Subcutaneous abdominal adipose tissue (tissue), 5 donors: ENCODE measurements around the gene POC1B.

Source experiments
- H3K27ac ChIP-seq: one replicate; pipeline ENCODE4 v1.7.0; 2013; ENCODE audit warnings: low read depth, mild to moderate bottlenecking, inconsistent platforms, low read length, moderate library complexity
- H3K27me3 ChIP-seq, 5 donors: one replicate each; pipeline ENCODE4 v1.7.0; 2013; ENCODE audit warnings: low read length in 5 of 5, inconsistent platforms in 1 of 5; ENCODE audit not compliant: control insufficient read depth in 5 of 5, insufficient read depth in 4 of 5
- H3K36me3 ChIP-seq, 5 donors: one replicate each; pipeline ENCODE4 v1.7.0; 2013; ENCODE audit warnings: low read length in 5 of 5; ENCODE audit not compliant: control insufficient read depth in 5 of 5, insufficient read depth in 5 of 5
- H3K4me1 ChIP-seq, 5 donors: one replicate each; pipeline ENCODE4 v1.7.0; 2013; ENCODE audit warnings: low read length in 5 of 5, mild to moderate bottlenecking in 3 of 5, moderate library complexity in 1 of 5; ENCODE audit not compliant: control insufficient read depth in 5 of 5, insufficient read depth in 5 of 5
- H3K4me3 ChIP-seq, 5 donors: one replicate each; pipeline ENCODE4 v1.7.0; 2013; ENCODE audit warnings: low read length in 5 of 5, low read depth in 1 of 5
- H3K9ac ChIP-seq, 5 donors: one replicate each; pipeline ENCODE4 v1.7.0; 2013; ENCODE audit warnings: low read length in 5 of 5, mild to moderate bottlenecking in 4 of 5, moderate library complexity in 3 of 5
- H3K9me3 ChIP-seq, 5 donors: one replicate each; pipeline ENCODE4 v1.7.0; 2013; ENCODE audit warnings: low read length in 5 of 5; ENCODE audit not compliant: control insufficient read depth in 5 of 5
- donor health status: healthy.
- donor health status: healthy.
- donor health status: healthy.
- donor health status: healthy.
- donor health status: healthy.

The POC1B gene

GRCh38 chr12:89453121-89453978, 72.5 kb downstream of the POC1B start:
- peak overlapping the region in 4 of 5 donors; percentile 3 to 74 (median 56) for H3K9ac ChIP-seq
- no peaks in the 10 kb centered on the region for H3K36me3 ChIP-seq
- no peaks in the 10 kb centered on the region for H3K27me3 ChIP-seq
- peaks cover 5 to 32% (median 30%) of the 10 kb centered on the region in 5 donors for H3K4me1 ChIP-seq
- H3K4me3 ChIP-seq, result peak overlapping the region in 3 of 5 donors; percentile 34 to 48 (median 38)
- H3K9me3 ChIP-seq, result no peaks in the 10 kb centered on the region
- peak overlapping the region; percentile 80 for H3K27ac ChIP-seq

- Histone ChIP-seq H3K4me1 (peaks cover 5 to 32% (median 30%) of the 10 kb centered on the region in 5 donors), H3K27me3 (no peaks in the 10 kb centered on the region), H3K9me3 (no peaks in the 10 kb centered on the region), H3K4me3 (peak overlapping the region; percentile 11 to 45 (median 32)), H3K9ac (peak overlapping the region in 4 of 5 donors; percentile 9 to 53 (median 32)), H3K27ac (peak overlapping the region; percentile 80), H3K36me3 (no peaks in the 10 kb centered on the region)
Observed at GRCh38 chr12:89451841-89452251, 74.0 kb downstream of the POC1B start.

GRCh38 chr12:89450907-89451306, 74.9 kb downstream of the POC1B start:
- Histone ChIP-seq H3K36me3 (no peaks in the 10 kb centered on the region), H3K27me3 (no peaks in the 10 kb centered on the region), H3K4me1 (peaks cover 5 to 32% (median 30%) of the 10 kb centered on the region in 5 donors), H3K4me3 (no peak overlapping the region), H3K9ac (no peak overlapping the region), H3K9me3 (no peaks in the 10 kb centered on the region), H3K27ac (no peak overlapping the region)

DNA sequence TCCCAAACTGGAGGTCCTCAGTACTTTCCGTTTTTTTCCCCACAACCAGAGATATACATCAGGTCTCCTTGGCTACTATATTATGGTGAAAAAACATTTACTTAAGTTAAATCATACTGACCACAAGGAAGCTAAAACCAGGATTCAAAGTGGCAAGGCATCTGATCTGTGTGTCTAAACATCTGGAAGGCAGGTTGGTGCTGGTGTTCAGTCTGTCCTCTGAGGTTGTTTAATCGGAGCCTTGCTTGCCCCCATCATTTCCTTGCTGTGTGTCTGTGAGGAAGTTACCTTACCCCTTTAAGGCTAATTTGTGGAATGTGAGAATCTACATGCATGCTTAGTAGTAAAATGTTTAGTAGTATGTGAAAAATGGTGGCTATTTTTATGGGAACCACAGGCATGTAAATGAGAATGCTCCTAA, 76.9 kb downstream of the POC1B start:
- H3K4me1 ChIP-seq, result peaks cover 5 to 26% (median 23%) of the 10 kb centered on the region in 5 donors
- no peak overlapping the region for H3K9ac ChIP-seq
- H3K27ac ChIP-seq, result no peak overlapping the region
- H3K9me3 ChIP-seq, result no peaks in the 10 kb centered on the region
- H3K27me3 ChIP-seq, result no peaks in the 10 kb centered on the region
- no peak overlapping the region for H3K4me3 ChIP-seq
- no peaks in the 10 kb centered on the region for H3K36me3 ChIP-seq

- H3K27ac ChIP-seq, result no peak overlapping the region
Observed at GRCh38 chr12:89448526-89448925, 77.3 kb downstream of the POC1B start.

GRCh38 chr12:89439941-89440340, 85.9 kb downstream of the POC1B start:
- H3K9me3 ChIP-seq, result no peaks in the 10 kb centered on the region
- no peaks in the 10 kb centered on the region for H3K36me3 ChIP-seq
- H3K27ac ChIP-seq, result no peak overlapping the region
- no peaks in the 10 kb centered on the region for H3K4me1 ChIP-seq
- no peaks in the 10 kb centered on the region for H3K27me3 ChIP-seq
- H3K4me3 ChIP-seq, result no peak overlapping the region
- no peak overlapping the region for H3K9ac ChIP-seq

More at GRCh38 chr12:89448526-89448925, 77.3 kb downstream of the POC1B start:
- no peak overlapping the region for H3K9ac ChIP-seq
- H3K9me3 ChIP-seq, result no peaks in the 10 kb centered on the region
- H3K4me1 ChIP-seq, result peaks cover 5 to 23% (median 20%) of the 10 kb centered on the region in 5 donors
- no peaks in the 10 kb centered on the region for H3K27me3 ChIP-seq
- H3K36me3 ChIP-seq, result no peaks in the 10 kb centered on the region
- no peak overlapping the region for H3K4me3 ChIP-seq

- Histone ChIP-seq H3K27ac (no peak overlapping the region), H3K4me3 (no peak overlapping the region), H3K36me3 (no peaks in the 10 kb centered on the region), H3K4me1 (no peaks in the 10 kb centered on the region), H3K9ac (no peak overlapping the region), H3K27me3 (no peaks in the 10 kb centered on the region), H3K9me3 (no peaks in the 10 kb centered on the region)
Observed at GRCh38 chr12:89437231-89437630, 88.6 kb downstream of the POC1B start.

DNA sequence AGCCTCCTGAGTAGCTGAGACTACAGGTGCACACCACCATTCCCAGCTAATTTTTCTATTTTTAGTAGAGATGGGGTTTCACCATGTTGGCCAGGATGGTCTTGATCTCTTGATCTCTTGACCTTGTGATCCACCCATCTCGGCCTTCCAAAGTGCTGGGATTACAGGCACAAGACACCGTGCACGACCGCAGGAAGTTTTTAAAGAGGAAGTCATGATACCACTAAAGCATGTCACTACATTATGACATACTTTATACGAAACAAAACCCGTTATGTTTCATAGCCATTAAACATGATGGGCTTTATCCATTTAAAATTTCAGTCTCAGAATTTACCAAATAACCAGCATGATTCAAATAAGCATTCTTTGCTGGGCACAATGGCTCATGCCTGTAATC, 89.8 kb downstream of the POC1B start:
- Histone ChIP-seq H3K36me3 (no peaks in the 10 kb centered on the region), H3K9ac (no peak overlapping the region), H3K9me3 (no peaks in the 10 kb centered on the region), H3K4me1 (no peaks in the 10 kb centered on the region), H3K27me3 (no peaks in the 10 kb centered on the region), H3K4me3 (no peak overlapping the region), H3K27ac (no peak overlapping the region)

DNA sequence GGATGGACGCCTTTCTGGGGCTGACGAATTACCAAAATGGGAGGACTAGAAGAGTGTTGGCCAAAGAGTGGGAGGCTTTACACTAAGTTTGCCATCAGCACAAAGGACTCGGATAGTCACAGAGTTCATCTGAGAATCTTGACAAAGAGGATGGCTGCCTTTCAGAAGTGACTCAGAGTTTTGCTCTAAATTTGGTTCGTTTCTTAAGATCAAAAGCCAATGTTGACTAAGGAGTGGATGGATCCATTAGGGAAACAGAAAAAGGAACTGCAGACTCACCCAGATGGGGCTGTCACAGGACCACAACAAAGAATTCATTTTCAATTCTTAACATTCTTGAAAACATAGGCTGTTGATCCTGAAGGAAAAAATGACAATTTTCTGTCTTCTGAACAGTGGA, 92.2 kb downstream of the POC1B start:
- Histone ChIP-seq H3K36me3 (no peaks in the 10 kb centered on the region), H3K27ac (no peak overlapping the region), H3K4me3 (no peak overlapping the region), H3K9me3 (no peaks in the 10 kb centered on the region), H3K9ac (no peak overlapping the region), H3K27me3 (no peaks in the 10 kb centered on the region), H3K4me1 (no peaks in the 10 kb centered on the region)

- Histone ChIP-seq H3K4me3 (no peak overlapping the region), H3K27ac (no peak overlapping the region), H3K4me1 (peaks cover 0 to 5% (median 0%) of the 10 kb centered on the region in 5 donors), H3K36me3 (no peaks in the 10 kb centered on the region), H3K9me3 (no peaks in the 10 kb centered on the region), H3K9ac (no peak overlapping the region), H3K27me3 (no peaks in the 10 kb centered on the region)
Observed at GRCh38 chr12:89432396-89432795, 93.5 kb downstream of the POC1B start.
